GM21619 (cell line): ENCODE measurements around the gene CAMK2D.
A peak's percentile ranks its signal among the peaks of the same experiment; 100 is the strongest.
"Not testable (repeated sequence)": the region's sequence is repeated elsewhere in the genome, so short reads cannot be mapped to it uniquely, and the experiment has no call there.

Experiments
- ATAC-seq: cut with Tn5 transposase; IDR thresholded peaks from one replicate; pipeline ENCODE4 v1.9.1; 2021; ENCODE audit not compliant: unreplicated experiment

Gene CAMK2D

DNA sequence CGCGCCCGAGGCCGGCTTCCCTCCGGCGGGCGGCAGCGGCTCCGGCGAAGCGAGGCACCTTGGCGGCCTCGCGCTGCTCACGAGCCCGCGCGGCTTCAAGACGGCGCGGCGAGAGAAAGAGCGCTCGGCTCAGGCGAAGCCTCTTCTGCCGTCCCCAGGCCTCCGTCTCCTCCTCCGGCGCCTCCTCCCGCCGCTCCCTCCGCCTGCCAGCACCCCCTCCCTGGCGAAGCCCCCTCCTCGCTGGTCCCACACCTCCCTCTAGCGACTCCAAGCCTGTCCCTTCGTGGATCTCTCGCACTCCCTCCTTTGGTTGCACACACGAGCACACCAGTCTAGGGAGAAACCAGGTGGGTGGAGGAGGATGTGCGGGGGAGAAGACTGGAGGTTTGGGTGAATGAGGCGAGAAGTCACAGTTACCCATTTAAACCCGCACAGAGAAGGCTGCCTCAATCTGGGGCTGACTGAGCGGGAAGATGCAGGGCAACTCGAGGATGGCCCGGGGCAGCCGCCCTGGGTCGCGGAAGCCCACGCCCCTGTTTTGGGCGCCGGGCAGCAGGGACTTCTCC, at the start of gene CAMK2D:
TSS of gene CAMK2D (minus strand) at position 119 of the 566 bp plus-strand sequence. CDS start 670 bp downstream, outside the sequence.
- ATAC-seq: peak; percentile 40

DNA sequence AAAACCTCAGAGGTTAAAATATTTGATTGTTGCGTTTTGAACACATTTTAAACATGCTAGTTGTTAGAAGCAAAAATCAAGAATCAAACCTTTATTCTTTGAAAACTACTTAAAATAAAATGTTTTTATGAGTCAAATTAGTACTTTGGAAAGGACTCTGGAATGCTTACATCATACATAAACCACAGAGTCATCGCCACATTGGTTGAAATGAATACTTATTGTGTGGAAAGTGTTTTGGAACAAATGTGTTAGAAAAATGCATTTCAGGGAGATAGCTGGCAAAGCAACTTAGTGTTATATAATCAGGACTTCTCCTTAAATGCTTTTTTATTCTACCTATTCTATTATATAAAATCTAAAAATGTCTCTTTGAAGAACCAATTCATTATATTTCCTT, 49.4 kb upstream of the CAMK2D start:
- no peak for ATAC-seq

DNA sequence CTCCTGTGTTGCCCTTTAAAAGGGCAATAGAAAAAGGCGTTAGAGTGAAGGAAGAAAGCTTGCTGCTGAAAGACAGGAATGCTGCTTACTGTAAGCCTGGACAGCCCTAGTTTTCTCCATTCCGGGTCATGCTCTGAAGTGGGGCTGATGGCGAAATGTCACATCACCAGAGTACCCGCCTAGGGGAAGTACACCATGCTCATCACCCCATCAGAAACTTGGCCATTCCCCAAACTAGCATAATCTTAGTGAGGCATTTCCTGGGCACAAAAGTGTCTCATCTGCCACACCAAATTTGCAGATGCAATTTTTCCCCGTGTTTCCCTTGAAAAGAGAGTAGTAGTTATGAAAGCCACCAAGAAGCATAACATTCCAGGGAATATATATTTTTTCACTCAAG, 47.8 kb upstream of the CAMK2D start:
- no peak for ATAC-seq

DNA sequence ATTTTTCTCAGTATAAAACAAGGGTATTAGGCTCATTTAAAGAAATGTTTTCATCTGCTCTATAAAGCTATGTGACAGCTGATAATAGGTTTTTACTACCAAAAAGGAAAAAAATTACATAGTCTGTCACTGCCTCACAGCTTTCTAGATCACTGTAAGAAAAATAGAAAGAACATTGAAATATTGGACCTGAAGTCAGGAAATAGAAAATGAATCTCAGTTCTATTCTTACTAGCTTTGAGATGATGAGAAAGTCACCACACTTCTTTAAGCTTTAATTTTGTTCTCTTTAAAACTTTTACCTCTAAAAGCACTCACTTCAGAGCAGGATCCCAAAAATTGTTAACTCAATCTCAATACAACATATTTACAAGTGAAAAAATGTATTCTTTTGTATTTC, 45.3 kb upstream of the CAMK2D start:
- no peak for ATAC-seq

DNA sequence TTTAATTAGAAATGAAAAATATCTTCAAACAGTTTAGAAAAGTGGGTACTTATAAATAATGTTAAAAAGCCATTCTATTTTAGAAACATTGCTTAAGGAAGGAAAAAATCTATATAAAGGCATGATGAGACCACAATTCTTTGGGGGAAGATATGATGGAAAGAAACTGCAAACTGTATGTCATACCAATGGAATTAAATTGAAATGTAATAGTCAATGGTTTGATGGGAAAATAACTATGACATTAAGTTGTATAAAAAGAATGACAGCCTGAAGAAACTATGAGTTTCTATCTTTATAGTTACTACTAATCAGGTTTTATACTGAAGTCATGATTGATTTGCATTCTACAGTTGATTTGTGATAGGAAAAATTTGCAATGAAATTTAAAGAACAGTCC, 40.3 kb upstream of the CAMK2D start:
- ATAC-seq: no peak

DNA sequence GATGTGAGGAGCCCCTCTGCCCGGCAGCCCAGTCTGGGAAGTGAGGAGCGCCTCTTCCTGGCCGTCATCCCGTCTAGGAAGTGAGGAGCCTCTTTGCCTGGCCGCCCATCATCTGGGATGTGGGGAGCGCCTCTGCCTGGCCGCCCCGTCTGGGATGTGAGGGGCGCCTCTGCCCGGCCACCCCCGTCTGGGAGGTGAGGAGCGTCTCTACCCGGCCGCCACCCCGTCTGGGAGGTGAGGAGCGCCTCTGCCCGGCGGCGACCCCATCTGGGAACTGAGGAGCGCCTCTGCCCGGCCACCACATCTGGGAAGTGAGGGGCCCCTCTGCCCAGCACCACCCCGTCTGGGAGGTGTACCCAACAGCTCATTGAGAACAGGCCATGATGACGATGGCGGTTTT, 34.8 kb upstream of the CAMK2D start:
- not testable (repeated sequence) for ATAC-seq

DNA sequence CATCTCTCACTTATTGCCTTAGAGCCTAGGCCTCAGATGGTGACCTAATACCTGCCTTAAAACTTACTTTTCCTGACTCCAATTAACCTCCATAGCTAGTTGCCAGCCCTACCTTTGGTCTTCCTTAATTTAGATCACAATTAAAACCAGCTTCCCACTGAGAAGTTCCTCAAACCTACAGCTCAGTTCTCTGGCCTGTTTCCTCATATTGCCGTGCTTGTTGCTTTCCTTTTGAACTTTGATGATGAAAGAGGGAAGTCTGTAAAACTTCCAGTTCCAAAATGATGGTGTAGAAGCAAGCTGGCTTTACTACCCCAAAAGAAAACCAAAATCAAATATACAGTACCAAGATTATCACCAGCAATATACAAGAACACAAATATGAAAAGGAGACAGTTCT, 28.9 kb upstream of the CAMK2D start:
- no peak for ATAC-seq

DNA sequence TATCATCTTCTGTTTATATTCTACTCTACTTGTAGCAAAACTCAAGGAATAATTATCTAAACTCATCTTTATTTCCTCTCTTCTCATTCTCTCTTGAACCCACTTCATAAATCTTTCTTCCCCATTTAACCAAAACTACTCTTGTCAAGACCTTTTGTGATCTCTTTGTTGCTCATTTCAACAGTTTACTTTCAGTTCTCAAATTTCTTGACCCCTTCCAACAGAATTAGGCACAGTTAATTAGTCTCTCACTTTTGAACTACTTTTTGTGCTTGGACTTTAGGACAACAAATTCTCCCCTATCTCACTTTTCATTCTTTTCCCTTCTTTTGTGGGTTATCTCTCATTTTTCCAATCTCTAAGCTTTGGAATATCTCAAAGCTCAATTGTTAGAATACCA, 27.4 kb upstream of the CAMK2D start:
- no peak for ATAC-seq

DNA sequence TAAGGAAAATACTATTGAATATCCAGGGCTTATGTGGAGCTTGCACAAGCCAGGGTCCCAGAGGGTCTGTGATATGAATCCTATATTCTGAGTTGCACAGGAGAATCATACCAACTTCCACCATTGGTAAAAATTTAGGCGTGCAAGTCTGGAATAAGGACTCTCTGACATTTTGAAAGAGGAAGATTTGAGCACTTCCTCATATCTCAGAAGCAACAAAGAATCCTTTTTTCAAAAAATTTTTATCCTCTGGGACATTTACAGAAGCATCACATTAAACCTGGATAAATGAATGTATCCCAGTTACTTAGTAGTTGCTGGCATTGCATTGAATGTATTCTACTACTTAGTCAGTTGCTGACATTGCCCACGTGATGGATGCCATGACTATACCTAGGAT, 24.2 kb upstream of the CAMK2D start:
- ATAC-seq: no peak

DNA sequence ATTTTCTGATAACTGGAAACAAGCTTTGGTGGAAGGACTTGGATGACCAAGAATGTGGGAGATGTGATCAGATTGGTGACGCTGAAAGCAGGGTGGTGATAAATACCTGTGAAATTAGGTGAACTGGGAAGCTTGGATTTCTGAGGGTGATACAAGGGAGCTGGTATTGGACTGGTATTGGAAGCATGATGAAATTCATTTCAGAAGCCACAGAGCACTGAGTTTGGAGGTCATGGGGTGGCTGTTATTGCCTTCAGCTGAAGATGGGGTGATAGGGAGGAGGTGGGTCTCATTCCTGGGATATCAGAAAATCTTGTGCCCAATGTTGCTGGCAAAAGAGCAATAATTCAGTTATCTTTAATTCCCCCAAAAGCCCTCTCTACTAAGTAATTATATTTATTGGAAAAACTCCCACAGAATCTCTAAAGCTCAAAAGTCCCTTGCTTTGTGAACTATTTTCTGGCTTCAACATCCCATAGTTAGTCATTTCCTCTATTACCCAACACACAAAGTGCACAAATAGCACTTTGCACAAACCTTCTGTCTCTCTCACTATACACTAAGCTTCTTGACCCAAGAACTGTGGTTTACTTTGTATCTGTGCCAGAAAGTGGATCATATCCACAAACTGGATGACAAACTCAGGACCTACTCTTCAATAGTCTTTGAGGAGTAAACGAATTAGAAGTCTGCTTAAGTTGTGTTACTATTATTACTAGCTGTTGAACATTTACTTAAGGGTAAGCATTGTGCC, 23.1 kb upstream of the CAMK2D start:
- no peak for ATAC-seq

DNA sequence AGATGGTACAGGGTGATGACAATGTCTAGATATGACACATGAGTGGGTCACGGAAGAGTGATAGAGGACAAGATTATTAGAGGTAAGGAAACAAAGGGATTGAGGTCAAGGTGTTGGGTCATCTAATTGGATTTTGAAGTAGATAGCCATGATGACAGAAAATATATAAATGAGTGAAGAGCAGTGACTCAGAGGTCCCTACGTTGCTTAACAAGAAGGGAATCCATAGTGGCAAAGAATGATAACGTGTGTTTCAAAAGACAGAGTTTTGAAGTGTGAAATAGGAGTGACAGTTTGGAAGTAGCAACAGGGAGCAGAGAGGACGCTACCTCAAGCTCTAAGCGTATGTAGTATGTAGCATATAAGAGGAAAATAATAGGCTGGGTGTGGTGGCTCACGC, 22.2 kb upstream of the CAMK2D start:
- ATAC-seq: no peak

DNA sequence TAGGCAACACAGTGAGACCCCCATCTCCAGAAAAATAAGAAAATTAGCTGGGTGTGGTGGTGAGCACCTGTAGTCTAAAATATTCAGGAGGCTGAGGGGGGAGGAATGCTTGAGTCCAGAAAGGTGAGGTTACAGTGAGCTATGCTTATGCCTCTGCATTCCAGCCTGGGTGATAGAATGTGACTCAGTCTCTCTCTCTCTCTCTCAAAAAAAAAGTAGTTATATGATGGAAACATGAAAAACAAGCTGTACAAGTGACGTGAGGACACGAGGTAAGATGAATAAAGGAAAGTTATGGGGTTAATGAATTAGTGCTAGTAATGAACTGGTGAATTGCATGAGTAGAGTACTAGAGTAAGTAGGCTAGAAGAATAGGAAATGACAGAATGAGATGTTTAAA, 21.8 kb upstream of the CAMK2D start:
- ATAC-seq: no peak

DNA sequence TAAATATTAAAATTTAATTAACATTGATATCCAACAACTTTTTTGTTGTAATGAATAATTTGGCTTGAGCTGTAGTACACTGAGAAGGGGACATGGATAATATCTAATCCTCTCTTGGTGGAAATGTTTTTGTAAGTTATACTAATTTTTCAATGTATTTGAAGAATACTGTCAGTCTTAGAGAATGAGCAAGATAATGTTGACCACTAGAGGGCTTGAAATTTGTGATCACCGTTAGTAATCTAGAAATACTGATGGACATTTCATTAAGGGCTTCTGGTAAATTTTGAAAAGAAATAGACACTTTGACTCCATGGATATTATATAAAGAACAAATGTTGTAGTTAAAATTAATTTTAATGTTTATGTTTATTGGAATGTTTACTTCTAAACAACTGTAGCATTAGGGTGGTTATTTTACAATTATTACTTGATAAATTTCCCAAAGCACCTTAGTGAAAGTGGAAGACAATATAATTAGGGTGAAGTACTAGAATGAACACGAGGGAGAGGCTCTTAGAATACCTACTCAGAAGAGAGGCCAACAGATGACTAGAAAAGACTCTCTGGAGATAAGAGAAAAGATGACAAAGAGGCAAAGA, 20.0 kb upstream of the CAMK2D start:
- no peak for ATAC-seq

DNA sequence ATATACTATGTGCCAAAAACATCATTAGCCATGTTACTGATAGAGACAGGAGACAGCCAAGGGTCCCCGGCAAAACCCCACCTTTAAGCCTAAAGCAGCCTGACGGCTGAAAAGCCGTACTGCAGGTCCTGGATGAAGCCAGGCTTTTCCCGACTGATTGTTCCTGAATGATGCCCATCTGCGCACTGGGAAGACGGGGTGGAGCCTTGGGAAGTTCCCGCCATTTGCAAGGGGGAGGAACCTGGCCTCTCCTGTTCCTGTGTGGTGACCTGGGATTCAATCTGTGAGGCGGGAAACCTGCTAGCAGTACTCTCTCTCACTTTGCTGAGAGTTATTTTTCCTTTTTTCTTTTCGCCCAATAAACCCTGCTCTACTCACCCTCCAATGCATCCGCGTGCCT, 15.1 kb upstream of the CAMK2D start:
- ATAC-seq: no peak

DNA sequence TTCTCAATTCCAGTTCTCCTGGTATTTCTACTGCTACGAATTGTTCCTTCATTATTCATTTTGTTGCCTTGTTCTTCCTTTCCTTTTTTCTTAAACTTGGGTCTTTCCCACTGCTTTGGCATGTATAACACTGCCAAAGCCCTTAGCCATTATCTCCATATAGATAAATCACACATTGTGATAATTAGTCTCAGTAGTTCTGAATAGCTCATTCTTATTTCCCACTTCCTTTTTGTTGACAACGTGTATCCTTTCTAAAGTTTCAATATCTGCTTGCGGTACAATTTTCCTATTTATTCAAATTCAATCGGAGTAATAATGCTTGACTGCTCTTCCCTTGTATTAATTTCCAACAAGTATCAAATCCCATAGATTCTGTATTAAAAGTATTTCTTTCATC, 14.5 kb upstream of the CAMK2D start:
- no peak for ATAC-seq

DNA sequence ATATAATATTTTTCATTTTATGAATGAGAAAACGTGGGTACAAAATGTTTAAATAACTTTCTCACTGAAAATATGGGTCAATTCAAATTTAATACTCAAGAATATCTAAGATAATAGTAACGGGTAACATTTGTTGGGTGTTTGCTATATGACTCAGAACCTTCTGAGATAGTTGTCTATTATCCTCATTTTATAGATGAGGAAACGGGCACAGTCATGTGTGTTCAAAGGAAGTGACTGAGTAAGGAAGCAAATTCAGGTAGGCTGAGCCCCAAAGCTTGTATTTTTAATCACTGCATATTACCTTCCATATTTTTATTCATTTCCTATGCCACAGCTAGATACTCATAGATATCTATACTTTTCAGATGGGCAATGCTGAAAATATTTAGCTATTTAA, 12.2 kb upstream of the CAMK2D start:
- ATAC-seq: no peak

DNA sequence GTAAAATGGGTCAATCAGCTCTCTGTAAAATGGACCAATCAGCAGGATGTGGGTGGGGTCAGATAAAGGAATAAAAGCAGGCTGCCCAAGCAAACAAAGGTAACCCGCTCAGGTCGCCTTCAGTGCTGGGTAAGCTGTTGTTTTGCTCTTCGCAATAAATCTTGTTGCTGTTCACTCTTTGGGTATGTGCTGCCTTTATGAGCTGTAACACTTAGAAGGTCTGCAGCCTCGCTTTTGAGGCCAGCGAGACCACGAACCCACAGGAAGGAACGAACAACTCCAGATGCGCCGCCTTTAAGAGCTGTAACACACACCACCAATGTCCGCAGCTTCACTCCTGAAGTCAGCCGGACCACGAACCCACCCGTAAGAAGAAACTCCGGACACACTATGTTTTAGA, 11.5 kb upstream of the CAMK2D start:
- no peak for ATAC-seq

DNA sequence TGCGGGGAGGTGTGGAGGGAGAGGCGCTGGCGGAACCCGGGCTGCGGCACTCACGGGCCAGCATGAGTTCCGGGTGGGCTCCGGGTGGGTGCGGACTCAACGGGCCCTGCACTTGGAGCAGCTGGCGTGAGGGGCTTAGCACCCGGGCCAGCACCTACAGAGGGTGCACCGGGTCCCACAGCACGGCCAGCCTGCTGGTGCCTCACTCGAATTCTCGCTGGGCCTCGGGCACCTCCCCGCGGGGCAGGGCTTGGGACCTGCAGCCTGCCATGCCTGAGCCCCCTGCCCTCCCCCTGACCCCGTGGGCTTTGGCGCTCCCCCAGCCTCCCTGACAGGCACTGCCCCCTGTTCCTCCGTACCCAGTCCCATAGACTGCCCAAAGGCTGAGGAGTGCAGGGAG, 10.8 kb upstream of the CAMK2D start:
- ATAC-seq: no peak

DNA sequence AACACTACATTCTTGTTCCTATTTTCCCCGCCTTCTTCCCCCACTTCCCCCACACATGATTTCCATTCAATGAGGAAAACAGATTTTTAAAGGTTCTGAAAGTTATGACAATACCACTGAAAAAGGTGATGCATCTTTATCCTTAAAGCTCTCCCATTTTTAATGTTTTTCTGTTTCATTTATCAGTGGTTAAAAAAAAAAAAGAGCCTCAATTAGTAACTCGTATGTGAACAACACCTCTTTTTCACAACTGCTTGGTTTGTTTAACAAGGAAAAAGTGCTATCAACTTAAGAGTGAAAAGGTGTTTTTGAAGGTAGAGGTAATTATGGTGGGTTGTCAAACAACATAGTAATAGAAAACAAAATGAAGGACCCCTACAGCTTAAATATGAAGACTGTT, 8.2 kb upstream of the CAMK2D start:
- no peak for ATAC-seq

DNA sequence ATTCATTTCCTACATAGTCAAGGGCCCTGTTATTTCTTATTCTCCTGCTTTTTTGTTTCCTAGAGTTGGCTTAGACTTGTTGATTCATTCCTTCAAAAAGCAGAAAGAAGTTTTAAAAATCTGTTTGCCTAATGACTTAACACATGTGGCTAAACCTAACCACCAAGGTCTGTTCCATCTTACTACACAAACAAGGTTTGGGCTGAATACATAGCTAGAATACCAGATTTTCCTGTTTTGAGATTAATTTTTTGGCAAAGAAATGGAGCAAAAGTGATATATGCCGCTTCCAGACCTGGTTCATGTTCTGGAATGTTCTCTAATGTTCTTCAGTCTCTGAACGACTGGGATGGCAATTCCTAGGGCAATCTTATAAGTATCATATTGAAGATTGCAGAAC, 7.4 kb upstream of the CAMK2D start:
- no peak for ATAC-seq

DNA sequence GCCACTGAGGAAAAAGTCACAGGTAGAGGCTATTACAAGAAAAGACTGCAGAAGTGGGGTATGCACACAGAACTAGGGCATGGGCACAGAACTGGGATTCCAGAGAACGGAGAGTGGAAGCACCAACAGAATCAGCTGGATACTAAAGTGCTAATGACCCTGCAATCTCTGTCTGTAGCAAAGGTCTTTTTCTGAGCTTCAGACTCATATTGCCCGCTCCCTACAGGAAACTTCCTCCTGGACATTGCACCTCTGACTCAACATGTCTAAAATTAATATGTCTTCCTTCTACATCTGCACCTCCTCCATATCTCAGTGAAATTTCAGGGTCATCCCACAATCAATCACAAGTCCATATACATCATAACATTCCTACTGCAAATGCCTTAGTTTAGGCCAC, 5.3 kb upstream of the CAMK2D start:
- no peak for ATAC-seq

DNA sequence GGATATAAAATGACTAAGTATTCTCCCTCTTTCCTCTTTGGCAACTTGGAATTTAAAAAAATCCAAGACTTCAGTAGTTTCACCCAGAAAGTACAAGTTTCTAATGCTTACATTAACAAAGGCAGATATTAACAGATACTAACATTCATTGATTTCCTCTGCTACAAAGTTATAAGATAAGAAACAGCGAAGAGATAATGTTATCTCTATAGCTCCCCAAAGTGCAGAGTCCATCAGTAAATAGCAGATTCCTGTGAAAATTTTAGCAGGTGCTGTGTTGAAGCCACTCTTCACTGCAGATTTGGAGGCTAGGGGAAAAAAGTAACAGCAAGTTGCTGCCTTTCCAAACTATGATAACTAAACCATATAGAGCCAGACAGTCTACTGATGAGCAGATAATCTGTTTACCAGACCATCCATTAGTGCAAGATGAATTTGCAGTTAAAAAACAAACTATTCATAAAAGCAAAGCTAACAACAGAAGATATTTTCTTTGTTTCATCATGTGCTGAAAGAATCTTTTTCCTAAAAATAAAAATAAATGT, 3.3 kb upstream of the CAMK2D start:
- ATAC-seq: no peak
